ENCODE results near the gene LMNTD1.

GRCh38 chr12:25533150-25533549, 19.9 kb downstream of the LMNTD1 start:
- TF ChIP-seq CEBPB (IDR thresholded peaks at IDR 0.05): no peak
- no peak for TF ChIP-seq TAF1 (IDR thresholded peaks at IDR 0.05; ENCODE audit: low read depth)
- TF ChIP-seq FOXM1 (IDR thresholded peaks at IDR 0.05; ENCODE audit: borderline replicate concordance, low read depth): no peak
- TF ChIP-seq YY1 (IDR thresholded peaks at IDR 0.05; ENCODE audit: low read depth): no peak
- TF ChIP-seq RAD21 (IDR thresholded peaks at IDR 0.05; ENCODE audit: low read depth): no peak
- no peak for TF ChIP-seq MAX (IDR thresholded peaks at IDR 0.05)
- TF ChIP-seq TEAD4 (IDR thresholded peaks at IDR 0.05): no peak
